WTC11 (cell line): ENCODE results near the gene RANBP3. TPM values are rescaled to one million over a fixed set of nuclear protein-coding genes. Genes with fewer than 3 reads are reported as not detected.

Experiments used
- ATAC-seq: fragments of 200-7000 bp; cut with Tn5 transposase; 2 replicates; pipeline ENCODE4 v1.10.0; 2021; ENCODE audit warnings: mild to moderate bottlenecking, moderate library complexity
- CTCF ChIA-PET: fragments of 300-600 bp; sonication (Branson Sonifier 250); formaldehyde crosslinking; loops from one replicate; lab custom pipeline; 2021; ENCODE audit warnings: antibody characterized with exemption; lab: Charles Lee
- POLR2A ChIA-PET: fragments of 350-600 bp; sonication (Branson Sonifier 250); formaldehyde crosslinking; loops from one replicate; lab custom pipeline; 2021; ENCODE audit warnings: antibody characterized with exemption; lab: Charles Lee
- DNase-seq: peaks from one replicate; pipeline ENCODE4 v3.0.0; 2021; ENCODE audit warnings: low spot score
- H3K27ac Mint-ChIP-seq: 2 replicates; pipeline ENCODE4 v1.8.0; 2021; ENCODE audit warnings: mixed read lengths
- H3K27me3 Mint-ChIP-seq: 2 replicates; pipeline ENCODE4 v1.8.0; 2021; ENCODE audit warnings: low read depth, mild to moderate bottlenecking, moderate library complexity, mixed read lengths
- H3K36me3 Mint-ChIP-seq: 2 replicates; pipeline ENCODE4 v1.8.0; 2021; ENCODE audit warnings: mixed read lengths
- H3K4me1 Mint-ChIP-seq: 2 replicates; pipeline ENCODE4 v1.8.0; 2022; ENCODE audit warnings: mixed read lengths
- H3K4me3 Mint-ChIP-seq: 2 replicates; pipeline ENCODE4 v1.8.0; 2021; ENCODE audit warnings: mild to moderate bottlenecking, moderate library complexity, mixed read lengths
- H3K9me3 Mint-ChIP-seq: 2 replicates; pipeline ENCODE4 v1.8.0; 2021; ENCODE audit warnings: mixed read lengths
- ARID4B ChIP-seq: sonication (generic); formaldehyde crosslinking; IDR thresholded peaks from 2 replicates; pipeline ENCODE4 v1.8.0; 2023; ENCODE audit warnings: missing genetic modification reagents, mild to moderate bottlenecking, borderline replicate concordance
- ATF2 ChIP-seq: sonication (generic); formaldehyde crosslinking; IDR thresholded peaks from 2 replicates; pipeline ENCODE4 v1.8.1; 2022; ENCODE audit warnings: low read depth, missing genetic modification reagents, borderline replicate concordance
- CREB1 ChIP-seq: sonication (generic); formaldehyde crosslinking; IDR thresholded peaks from 2 replicates; pipeline ENCODE4 v1.8.0; 2023; ENCODE audit warnings: mild to moderate bottlenecking, missing genetic modification reagents
- ESRRA ChIP-seq: sonication (generic); formaldehyde crosslinking; IDR thresholded peaks from 2 replicates; pipeline ENCODE4 v1.8.1; 2022; ENCODE audit warnings: mild to moderate bottlenecking, missing genetic modification reagents, borderline replicate concordance
- FOXP1 ChIP-seq: sonication (generic); formaldehyde crosslinking; IDR thresholded peaks from 2 replicates; pipeline ENCODE4 v1.8.0; 2022; ENCODE audit warnings: missing genetic modification reagents, mild to moderate bottlenecking, moderate library complexity, borderline replicate concordance
- NR1H2 ChIP-seq: sonication (generic); formaldehyde crosslinking; IDR thresholded peaks from 2 replicates; pipeline ENCODE4 v1.9.0; 2021; ENCODE audit warnings: mild to moderate bottlenecking, moderate library complexity, missing genetic modification reagents
- NR3C1 ChIP-seq: sonication (generic); formaldehyde crosslinking; conservative IDR thresholded peaks from 2 replicates; pipeline ENCODE4 v1.8.1; 2023; ENCODE audit warnings: low read depth, mild to moderate bottlenecking, missing genetic modification reagents
- SMAD3 ChIP-seq: sonication (generic); formaldehyde crosslinking; IDR thresholded peaks from 2 replicates; pipeline ENCODE4 v1.8.0; 2022; ENCODE audit warnings: missing genetic modification reagents, mild to moderate bottlenecking, borderline replicate concordance
- TCF7 ChIP-seq: sonication (generic); formaldehyde crosslinking; IDR thresholded peaks from 2 replicates; pipeline ENCODE4 v1.8.0; 2022; ENCODE audit warnings: mild to moderate bottlenecking, low read depth, missing genetic modification reagents, moderate library complexity
- TEAD4 ChIP-seq: sonication (generic); formaldehyde crosslinking; IDR thresholded peaks from 2 replicates; pipeline ENCODE4 v1.8.0; 2022; ENCODE audit warnings: mild to moderate bottlenecking, missing genetic modification reagents
- ZNF232 ChIP-seq: sonication (generic); formaldehyde crosslinking; IDR thresholded peaks from 2 replicates; pipeline ENCODE4 v1.8.0; 2022; ENCODE audit warnings: mild to moderate bottlenecking, missing genetic modification reagents
- ZNF263 ChIP-seq: sonication (generic); formaldehyde crosslinking; IDR thresholded peaks from 2 replicates; pipeline ENCODE4 v1.8.1; 2022; ENCODE audit warnings: low read depth, mild to moderate bottlenecking, moderate library complexity, missing genetic modification reagents
- total RNA-seq: library from RNA; stranded (reverse); gene quantifications from 3 replicates; pipeline ENCODE4 v1.2.3, GENCODE V29; 2021
- TF ChIP-seq, protein P1 (sequence below): sonication (generic); formaldehyde crosslinking; IDR thresholded peaks from 2 replicates; pipeline ENCODE4 v1.8.0; 2023; ENCODE audit warnings: mild to moderate bottlenecking, missing genetic modification reagents
- TF ChIP-seq, protein P2 (sequence below): fragments of 250-450 bp; sonication (Bioruptor Pico); conservative IDR thresholded peaks from 2 replicates; pipeline ENCODE4 v1.9.0; 2021; ENCODE audit warnings: mild to moderate bottlenecking
- TF ChIP-seq, protein P3 (sequence below): sonication (generic); formaldehyde crosslinking; IDR thresholded peaks from 2 replicates; pipeline ENCODE4 v1.8.0; 2023; ENCODE audit warnings: missing genetic modification reagents

RANBP3 gene
- total RNA-seq, 1 experiment from 2014 or later, result 76.3 TPM

- DNase-seq, result no peak
- Mint-ChIP-seq H3K4me3 (no peak overlapping the region), H3K27ac (no peak overlapping the region), H3K27me3 (no peaks in the 10 kb centered on the region; the same call in 1 of the 2 replicates), H3K4me1 (peaks cover 5% of the 10 kb centered on the region), H3K9me3 (peaks cover 2% of the 10 kb centered on the region; the same call in 1 of the 2 replicates), H3K36me3 (no peaks in the 10 kb centered on the region)
- CTCF ChIA-PET, result interaction anchor here (0.8 to 9.1 kb wide), 6 partner anchors 14 to 190 kb away, joined by 3 to 245 read pairs (median 6); partner anchors contain the start of gene NRTN
- POLR2A ChIA-PET, result no interaction called here
- TF ChIP-seq ZNF263 (CRISPR knock-in tag) (no peak), FOXP1 (CRISPR knock-in tag) (no peak), NR3C1 (CRISPR knock-in tag) (no peak), NR1H2 (CRISPR knock-in tag) (no peak), ESRRA (no peak), ZNF232 (CRISPR knock-in tag) (no peak), CREB1 (CRISPR knock-in tag) (no peak), SMAD3 (CRISPR knock-in tag) (no peak), ARID4B (CRISPR knock-in tag) (no peak), TEAD4 (no peak), ATF2 (CRISPR knock-in tag) (no peak), TCF7 (no peak)
- TF ChIP-seq, protein P1, sequence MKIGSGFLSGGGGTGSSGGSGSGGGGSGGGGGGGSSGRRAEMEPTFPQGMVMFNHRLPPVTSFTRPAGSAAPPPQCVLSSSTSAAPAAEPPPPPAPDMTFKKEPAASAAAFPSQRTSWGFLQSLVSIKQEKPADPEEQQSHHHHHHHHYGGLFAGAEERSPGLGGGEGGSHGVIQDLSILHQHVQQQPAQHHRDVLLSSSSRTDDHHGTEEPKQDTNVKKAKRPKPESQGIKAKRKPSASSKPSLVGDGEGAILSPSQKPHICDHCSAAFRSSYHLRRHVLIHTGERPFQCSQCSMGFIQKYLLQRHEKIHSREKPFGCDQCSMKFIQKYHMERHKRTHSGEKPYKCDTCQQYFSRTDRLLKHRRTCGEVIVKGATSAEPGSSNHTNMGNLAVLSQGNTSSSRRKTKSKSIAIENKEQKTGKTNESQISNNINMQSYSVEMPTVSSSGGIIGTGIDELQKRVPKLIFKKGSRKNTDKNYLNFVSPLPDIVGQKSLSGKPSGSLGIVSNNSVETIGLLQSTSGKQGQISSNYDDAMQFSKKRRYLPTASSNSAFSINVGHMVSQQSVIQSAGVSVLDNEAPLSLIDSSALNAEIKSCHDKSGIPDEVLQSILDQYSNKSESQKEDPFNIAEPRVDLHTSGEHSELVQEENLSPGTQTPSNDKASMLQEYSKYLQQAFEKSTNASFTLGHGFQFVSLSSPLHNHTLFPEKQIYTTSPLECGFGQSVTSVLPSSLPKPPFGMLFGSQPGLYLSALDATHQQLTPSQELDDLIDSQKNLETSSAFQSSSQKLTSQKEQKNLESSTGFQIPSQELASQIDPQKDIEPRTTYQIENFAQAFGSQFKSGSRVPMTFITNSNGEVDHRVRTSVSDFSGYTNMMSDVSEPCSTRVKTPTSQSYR (CRISPR knock-in tag), result no peak
- TF ChIP-seq, protein P2, sequence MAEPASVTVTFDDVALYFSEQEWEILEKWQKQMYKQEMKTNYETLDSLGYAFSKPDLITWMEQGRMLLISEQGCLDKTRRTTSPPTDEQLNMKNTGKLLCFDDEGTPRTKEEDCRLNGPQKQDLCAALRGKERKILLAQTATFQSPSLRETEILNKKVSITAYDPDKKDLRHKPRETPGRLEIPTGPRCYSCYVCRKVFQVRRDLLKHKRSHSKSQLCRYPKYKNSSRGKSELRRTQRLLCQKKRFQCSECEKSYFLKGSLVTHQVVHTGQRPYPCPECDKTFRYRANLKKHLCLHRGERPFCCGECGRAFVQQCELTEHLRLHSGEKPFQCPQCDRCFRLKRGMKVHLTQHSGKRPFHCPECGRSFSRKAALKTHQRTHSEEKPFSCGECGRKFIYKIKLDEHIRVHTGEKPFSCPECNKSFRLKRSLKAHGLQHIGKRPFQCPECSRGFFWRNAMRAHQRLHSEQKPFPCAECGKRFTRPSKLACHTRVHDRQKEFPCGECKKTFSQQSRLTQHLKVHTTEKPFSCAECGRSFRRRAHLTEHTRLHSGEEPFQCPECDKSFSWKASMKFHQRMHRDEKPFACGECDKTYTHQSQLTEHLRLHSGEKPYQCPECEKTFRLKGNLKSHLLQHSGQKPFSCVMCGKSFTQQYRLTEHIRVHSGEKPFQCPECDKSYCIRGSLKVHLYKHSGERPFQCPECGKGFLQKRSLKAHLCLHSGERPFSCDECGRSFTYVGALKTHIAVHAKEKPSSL (CRISPR knock-in tag), result no peak
- TF ChIP-seq, protein P3, sequence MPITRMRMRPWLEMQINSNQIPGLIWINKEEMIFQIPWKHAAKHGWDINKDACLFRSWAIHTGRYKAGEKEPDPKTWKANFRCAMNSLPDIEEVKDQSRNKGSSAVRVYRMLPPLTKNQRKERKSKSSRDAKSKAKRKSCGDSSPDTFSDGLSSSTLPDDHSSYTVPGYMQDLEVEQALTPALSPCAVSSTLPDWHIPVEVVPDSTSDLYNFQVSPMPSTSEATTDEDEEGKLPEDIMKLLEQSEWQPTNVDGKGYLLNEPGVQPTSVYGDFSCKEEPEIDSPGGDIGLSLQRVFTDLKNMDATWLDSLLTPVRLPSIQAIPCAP (CRISPR knock-in tag), result no peak
- ATAC-seq, result no peak
Measured at GRCh38 chr19:5994405-5995165, 16.6 kb upstream of the RANBP3 start.
